Ishikawa (cell line): ENCODE measurements around the gene ABCF3.

Source experiments
- CEBPB ChIP-seq: IDR thresholded peaks from 2 replicates; pipeline ENCODE4 v1.6.1; 2012
- CREB1 ChIP-seq: IDR thresholded peaks from 2 replicates; pipeline ENCODE4 v1.6.1; 2012; ENCODE audit warnings: low read depth
- EGR1 ChIP-seq: IDR thresholded peaks from 2 replicates; pipeline ENCODE4 v1.6.1; 2012
- EP300 ChIP-seq: IDR thresholded peaks from 2 replicates; pipeline ENCODE4 v1.6.1; 2012; ENCODE audit warnings: borderline replicate concordance
- FOXM1 ChIP-seq: IDR thresholded peaks from 2 replicates; pipeline ENCODE4 v1.6.1; 2012; ENCODE audit warnings: low read depth, borderline replicate concordance
- MAX ChIP-seq: IDR thresholded peaks from 2 replicates; pipeline ENCODE4 v1.6.1; 2012
- NFIC ChIP-seq: IDR thresholded peaks from 2 replicates; pipeline ENCODE4 v1.6.1; 2012
- RAD21 ChIP-seq: IDR thresholded peaks from 2 replicates; pipeline ENCODE4 v1.6.1; 2012; ENCODE audit warnings: low read depth
- REST ChIP-seq: IDR thresholded peaks from 2 replicates; pipeline ENCODE4 v1.6.1; 2012; ENCODE audit warnings: low read depth, mild to moderate bottlenecking
- TAF1 ChIP-seq: IDR thresholded peaks from 2 replicates; pipeline ENCODE4 v1.6.1; 2012; ENCODE audit warnings: low read depth, mild to moderate bottlenecking
- TCF12 ChIP-seq: IDR thresholded peaks from 2 replicates; pipeline ENCODE4 v1.6.1; 2012; ENCODE audit warnings: low read depth
- TEAD4 ChIP-seq: IDR thresholded peaks from 2 replicates; pipeline ENCODE4 v1.6.1; 2012
- USF1 ChIP-seq: IDR thresholded peaks from 2 replicates; pipeline ENCODE4 v1.6.1; 2012
- YY1 ChIP-seq: IDR thresholded peaks from 2 replicates; pipeline ENCODE4 v1.6.1; 2012; ENCODE audit warnings: low read depth
- ZBTB7A ChIP-seq: IDR thresholded peaks from 2 replicates; pipeline ENCODE4 v1.6.1; 2012; ENCODE audit warnings: low read depth

Gene ABCF3

GRCh38 chr3:184227481-184227935 is 41.5 kb downstream of the ABCF3 start:
- TF ChIP-seq TEAD4 (no peak), TAF1 (no peak), ZBTB7A (peak; percentile 88; the same call in 1 of the 2 replicates), RAD21 (peak; percentile 75)

- TF ChIP-seq CREB1: no peak
Observed at GRCh38 chr3:184228376-184229137, 42.6 kb downstream of the ABCF3 start.

- peak; percentile 42 for TF ChIP-seq MAX
- TF ChIP-seq EGR1: peak; percentile 50
- no peak for TF ChIP-seq EP300
- TF ChIP-seq TAF1: peak; percentile 73
- peak; percentile 10; the same call in 1 of the 2 replicates for TF ChIP-seq TEAD4
- peak; percentile 79; the same call in 1 of the 2 replicates for TF ChIP-seq ZBTB7A
- no peak for TF ChIP-seq YY1
Observed at GRCh38 chr3:184229394-184230080, 43.5 kb downstream of the ABCF3 start, which contains the start of gene VWA5B2. Gene VWA5B2, plus strand, starts transcription at chr3:184229585. Its CDS starts 944 bp downstream, at chr3:184230529.

- TF ChIP-seq CREB1 (no peak), NFIC (no peak), EP300 (no peak), YY1 (0 out of 2 replicates have a peak, but pooled peaks have one; percentile 39), TAF1 (no peak), TCF12 (no peak), ZBTB7A (no peak; the same call in 1 of the 2 replicates), USF1 (no peak), EGR1 (peak; percentile 73), REST (no peak), FOXM1 (no peak), MAX (peak; percentile 7; the same call in 1 of the 2 replicates)
Observed at GRCh38 chr3:184230081-184230602, 44.1 kb downstream of the ABCF3 start.

- no peak for TF ChIP-seq ZBTB7A
- TF ChIP-seq EP300: no peak
- TF ChIP-seq MAX: peak; percentile 38; the same call in 1 of the 2 replicates
- peak; percentile 86 for TF ChIP-seq USF1
- TF ChIP-seq TEAD4: peak; percentile 61
- TF ChIP-seq CEBPB: no peak
- 0 out of 2 replicates have a peak, but pooled peaks have one; percentile 26 for TF ChIP-seq TCF12
- peak; percentile 44 for TF ChIP-seq EGR1
Observed at GRCh38 chr3:184230603-184231528, 44.9 kb downstream of the ABCF3 start.

GRCh38 chr3:184231671-184232070 is 45.7 kb downstream of the ABCF3 start:
- TF ChIP-seq TCF12 (no peak), MAX (no peak), REST (no peak), CEBPB (no peak), TEAD4 (no peak), EGR1 (no peak), NFIC (no peak), ZBTB7A (no peak), CREB1 (no peak), TAF1 (no peak), USF1 (no peak)
